Measurements from ENCODE around the gene ZNF416. TPM values are rescaled to one million over a fixed set of nuclear protein-coding genes. Genes with fewer than 3 reads are reported as not detected.

Gene ZNF416
- total RNA-seq, 1 experiment from 2014 or later, result 6.6 TPM

GRCh38 chr19:57537953-57538547 is 40.7 kb downstream of the ZNF416 start:
- no peaks in the 10 kb centered on the region for H3K4me1 Mint-ChIP-seq (ENCODE audit: low read depth, unreplicated experiment)
- BruUV-seq (replicated peaks), result no TSS peak
- no peak overlapping the region for H3K27ac Mint-ChIP-seq (ENCODE audit: unreplicated experiment)
- H3K27me3 Mint-ChIP-seq (ENCODE audit: unreplicated experiment), result no peaks in the 10 kb centered on the region
- no peak for DNase-seq
- peaks cover 41% of the 10 kb centered on the region for H3K36me3 Mint-ChIP-seq (ENCODE audit: insufficient read depth, unreplicated experiment)
- intact Hi-C loops (cut with micrococcal nuclease; ENCODE audit: unreplicated experiment), result no loop called here
- no peak overlapping the region for H3K4me3 Mint-ChIP-seq (ENCODE audit: low read depth, unreplicated experiment)
- CTCF ChIA-PET, result no interaction called here
- H3K9me3 Mint-ChIP-seq (ENCODE audit: low read depth, unreplicated experiment), result peaks cover 45% of the 10 kb centered on the region
- TF ChIP-seq CTCF (IDR thresholded peaks at IDR 0.05; ENCODE audit: unreplicated experiment), result no peak

DNA sequence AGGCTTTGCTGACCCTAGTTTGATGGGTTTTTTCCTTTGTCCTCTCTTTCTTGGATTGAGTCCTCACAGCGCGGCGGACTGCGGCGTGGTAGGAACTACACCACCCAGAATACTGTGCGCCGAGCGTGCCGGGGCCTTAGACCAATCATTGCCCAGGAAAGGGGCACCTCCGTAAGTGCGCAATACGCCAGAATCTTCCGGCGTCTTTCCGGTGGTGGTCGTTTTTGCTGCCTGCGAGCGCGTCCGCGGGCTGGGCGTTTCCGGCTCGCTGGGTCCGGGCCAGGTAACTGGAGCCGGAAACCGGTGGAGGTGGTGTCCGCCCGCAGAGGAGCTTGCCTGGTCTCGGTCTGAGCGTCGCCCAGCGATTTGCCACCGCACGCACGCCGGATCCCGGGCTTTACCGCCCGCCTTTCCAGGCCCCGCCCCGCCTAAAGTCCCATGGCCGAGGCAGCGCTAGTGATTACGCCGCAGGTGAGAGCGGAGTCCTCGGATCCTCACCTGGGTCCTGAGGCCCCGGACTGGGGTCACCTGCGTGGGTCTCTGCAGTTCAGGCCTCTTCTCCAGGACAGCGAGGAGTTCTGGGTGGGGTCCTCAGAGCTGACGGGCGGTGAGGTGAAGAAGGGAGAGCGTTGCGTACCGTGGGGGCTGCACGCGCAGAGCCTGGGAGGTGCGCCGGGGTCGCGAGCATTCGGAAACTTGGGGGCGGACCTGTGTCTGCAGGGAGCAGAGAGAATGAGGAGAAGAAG is 51.4 kb downstream of the ZNF416 start, which contains the start of gene ZNF549:
ZNF549 (plus strand) TSS at position 221 of the 746 bp plus-strand sequence; CDS start at position 439, 218 bp downstream.
- CTCF ChIA-PET, result interaction anchor here (0.5 to 0.6 kb wide), 3 partner anchors 142 to 659 kb away, joined by 3 to 4 read pairs (median 4); no protein-coding TSS in a partner anchor
- Mint-ChIP-seq H3K4me3 (ENCODE audit: low read depth, unreplicated experiment) (peak within 1 kb of the TSS; percentile 82), H3K36me3 (ENCODE audit: insufficient read depth, unreplicated experiment) (peaks cover 16% of the 10 kb centered on the region), H3K27ac (ENCODE audit: unreplicated experiment) (peak within 1 kb of the TSS; percentile 35), H3K4me1 (ENCODE audit: low read depth, unreplicated experiment) (peaks cover 10% of the 10 kb centered on the region), H3K9me3 (ENCODE audit: low read depth, unreplicated experiment) (peaks cover 23% of the 10 kb centered on the region), H3K27me3 (ENCODE audit: unreplicated experiment) (no peaks in the 10 kb centered on the region)
- TSS peak; percentile 30 for BruUV-seq (replicated peaks)
- no peak for TF ChIP-seq CTCF (IDR thresholded peaks at IDR 0.05; ENCODE audit: unreplicated experiment)
- peak; percentile 92 for DNase-seq
- intact Hi-C loops (cut with micrococcal nuclease; ENCODE audit: unreplicated experiment), result no loop called here

Other genes with a start within 250 kb of the ZNF416 start
- 6.2 and 6.5 TPM in 2 replicates for gene ZNF304, start 227.6 kb downstream of the ZNF416 start, total RNA-seq (2022)
- 11.7 and 16.3 TPM in 2 replicates for gene TRAPPC2B, start 215.4 kb downstream of the ZNF416 start, total RNA-seq (2022)
- gene ZNF547, start 215.4 kb downstream of the ZNF416 start, total RNA-seq (2022), result 7.2 and 7.7 TPM in 2 replicates
- 20.3 and 23.0 TPM in 2 replicates for gene ZNF548, start 189.1 kb downstream of the ZNF416 start, total RNA-seq (2022)
- 14.7 and 15.8 TPM in 2 replicates for gene ZNF17, start 167.8 kb downstream of the ZNF416 start, total RNA-seq (2022)
- 20.4 and 20.8 TPM in 2 replicates for gene ZNF749, start 143.6 kb downstream of the ZNF416 start, total RNA-seq (2022)
- 1.0 and 2.0 TPM in 2 replicates for gene VN1R1, start 121.8 kb downstream of the ZNF416 start, total RNA-seq (2022)
- gene ZNF772, start 101.3 kb downstream of the ZNF416 start, total RNA-seq (2022), result 11.4 and 15.6 TPM in 2 replicates
- gene ZNF419, start 91.2 kb downstream of the ZNF416 start, total RNA-seq (2022), result 17.9 and 19.6 TPM in 2 replicates
- 13.4 and 17.2 TPM in 2 replicates for gene ZNF773, start 79.0 kb downstream of the ZNF416 start, total RNA-seq (2022)
- gene ZNF549, start 51.6 kb downstream of the ZNF416 start, total RNA-seq (2022), result 6.4 and 7.1 TPM in 2 replicates
- 18.6 and 22.4 TPM in 2 replicates for gene ZNF550, start 19.0 kb downstream of the ZNF416 start, total RNA-seq (2022)
- gene ZIK1, start 5.2 kb upstream of the ZNF416 start, total RNA-seq (2022), result not detected in 2 replicates
- 8.2 and 10.4 TPM in 2 replicates for gene ZNF530, start 21.0 kb upstream of the ZNF416 start, total RNA-seq (2022)
- gene ZNF134, start 35.3 kb upstream of the ZNF416 start, total RNA-seq (2022), result 11.4 and 13.2 TPM in 2 replicates
- gene ZNF211, start 54.3 kb upstream of the ZNF416 start, total RNA-seq (2022), result 10.2 and 11.0 TPM in 2 replicates
- gene ZSCAN4, start 90.0 kb upstream of the ZNF416 start, total RNA-seq (2022), result not detected in 2 replicates
- gene ZNF551, start 103.1 kb upstream of the ZNF416 start, total RNA-seq (2022), result 14.7 and 17.0 TPM in 2 replicates
- not detected in 2 replicates for gene ZNF154, start 130.3 kb upstream of the ZNF416 start, total RNA-seq (2022)
- gene ZNF671, start 148.7 kb upstream of the ZNF416 start, total RNA-seq (2022), result 1.8 and 2.1 TPM in 2 replicates
- 19.7 and 21.6 TPM in 2 replicates for gene ZNF776, start 167.9 kb upstream of the ZNF416 start, total RNA-seq (2022)
- gene ZNF586, start 190.8 kb upstream of the ZNF416 start, total RNA-seq (2022), result 18.9 and 22.9 TPM in 2 replicates
- gene ZNF552, start 236.0 kb upstream of the ZNF416 start, total RNA-seq (2022), result 24.0 and 24.8 TPM in 2 replicates